SW480 (cell line): ENCODE measurements around the gene PSMC5.
A peak's percentile ranks its signal among the peaks of the same experiment; 100 is the strongest.

Experiments
- DNase-seq: peaks from one replicate; pipeline ENCODE4 v3.0.0-alpha.2; 2016; ENCODE audit warnings: low spot score

PSMC5 gene

GRCh38 chr17:63820963-63821561, 6.2 kb upstream of the PSMC5 start:
- DNase-seq = no peak

GRCh38 chr17:63821804-63822203, 5.4 kb upstream of the PSMC5 start:
- no peak for DNase-seq

- DNase-seq = no peak
Measured at GRCh38 chr17:63822537-63822936, 4.7 kb upstream of the PSMC5 start.

GRCh38 chr17:63823659-63824331, 3.4 kb upstream of the PSMC5 start:
- DNase-seq = no peak

- no peak for DNase-seq
Measured at GRCh38 chr17:63824362-63824761, 2.9 kb upstream of the PSMC5 start.

- peak; percentile 26 for DNase-seq
Measured at GRCh38 chr17:63826468-63827001, 696 bp upstream of the PSMC5 start.

GRCh38 chr17:63827801-63828221, 580 bp downstream of the PSMC5 start:
- no peak for DNase-seq

GRCh38 chr17:63828936-63829335, 1.7 kb downstream of the PSMC5 start:
- DNase-seq = no peak

GRCh38 chr17:63830278-63830677, 3.0 kb downstream of the PSMC5 start:
- DNase-seq = no peak

GRCh38 chr17:63830904-63831491, 3.8 kb downstream of the PSMC5 start:
- no peak for DNase-seq

GRCh38 chr17:63831505-63831904, 4.3 kb downstream of the PSMC5 start:
- no peak for DNase-seq

GRCh38 chr17:63832014-63832413, 4.8 kb downstream of the PSMC5 start:
- DNase-seq = no peak

GRCh38 chr17:63832455-63832854, 5.2 kb downstream of the PSMC5 start:
- no peak for DNase-seq

- no peak for DNase-seq
Measured at GRCh38 chr17:63833026-63833740, 6.0 kb downstream of the PSMC5 start.

- DNase-seq = no peak
Measured at GRCh38 chr17:63833741-63834373, 6.6 kb downstream of the PSMC5 start.

- peak; percentile 79 for DNase-seq
Measured at GRCh38 chr17:63834431-63835166, 7.4 kb downstream of the PSMC5 start.

- DNase-seq = no peak
Measured at GRCh38 chr17:63835167-63835720, 8.0 kb downstream of the PSMC5 start.

- no peak for DNase-seq
Measured at GRCh38 chr17:63836811-63837210, 9.6 kb downstream of the PSMC5 start.

GRCh38 chr17:63837480-63837879, 10.2 kb downstream of the PSMC5 start:
- no peak for DNase-seq

GRCh38 chr17:63837962-63838600, 10.8 kb downstream of the PSMC5 start:
- no peak for DNase-seq
